Stimulated activated CD8-positive, alpha-beta memory T cell treated with anti-CD3 and anti-CD28 coated beads, Interleukin-7, amount 100 ng/mL, for 4 hours (primary cell): ENCODE data around the gene MTAP.
A peak's percentile ranks its signal among the peaks of the same experiment; 100 is the strongest.
"Not testable (repeated sequence)": the region's sequence is repeated elsewhere in the genome, so short reads cannot be mapped to it uniquely, and the experiment has no call there.

ENCODE experiments used
- DNase-seq, 2 donors: peaks; one replicate each; pipeline ENCODE4 v3.0.0-alpha.2; 2020; ENCODE audit warnings: low read depth in 2 of 2

The MTAP gene

GRCh38 chr9:21919377-21920362 lies 117.2 kb downstream of the MTAP start:
- peak in 1 of 2 donors; percentile 5 for DNase-seq

GRCh38 chr9:21923694-21924093 lies 121.3 kb downstream of the MTAP start:
- DNase-seq, result no peak

GRCh38 chr9:21927752-21928151 lies 125.3 kb downstream of the MTAP start:
- no peak for DNase-seq

- DNase-seq, result no peak
These were observed 129.0 kb downstream of the MTAP start for GRCh38 chr9:21931428-21931827.

GRCh38 chr9:21933281-21933680 lies 130.8 kb downstream of the MTAP start:
- no peak for DNase-seq

GRCh38 chr9:21933865-21934264 lies 131.4 kb downstream of the MTAP start:
- no peak for DNase-seq

- DNase-seq, result no peak
These were observed 133.2 kb downstream of the MTAP start for GRCh38 chr9:21935631-21936030.

GRCh38 chr9:21936161-21936560 lies 133.7 kb downstream of the MTAP start:
- DNase-seq, result no peak

- DNase-seq, result no peak
These were observed 139.0 kb downstream of the MTAP start for GRCh38 chr9:21941337-21941995.

GRCh38 chr9:21943464-21943863 lies 141.0 kb downstream of the MTAP start:
- DNase-seq, result no peak

- DNase-seq, result no peak
These were observed 143.2 kb downstream of the MTAP start for GRCh38 chr9:21945606-21946005.

- no peak for DNase-seq
These were observed 156.4 kb downstream of the MTAP start for GRCh38 chr9:21958833-21959232.

- DNase-seq, result not testable (repeated sequence)
These were observed 156.8 kb downstream of the MTAP start for GRCh38 chr9:21959268-21959667.

- DNase-seq, result no peak
These were observed 159.1 kb downstream of the MTAP start for GRCh38 chr9:21961569-21961968.

GRCh38 chr9:21964925-21965385 lies 162.5 kb downstream of the MTAP start:
- peak; percentile 49 to 50 for DNase-seq

GRCh38 chr9:21965401-21965951 lies 163.0 kb downstream of the MTAP start:
- DNase-seq, result no peak

GRCh38 chr9:21966140-21966851 lies 163.9 kb downstream of the MTAP start:
- DNase-seq, result no peak

- DNase-seq, result no peak
These were observed 164.7 kb downstream of the MTAP start for GRCh38 chr9:21967169-21967568.

- DNase-seq, result no peak
These were observed 165.3 kb downstream of the MTAP start for GRCh38 chr9:21967702-21968101.

- DNase-seq, result no peak
These were observed 166.0 kb downstream of the MTAP start for GRCh38 chr9:21968331-21969010.
